RWPE2 (cell line): ENCODE measurements around the gene HDGFL2.

ENCODE experiments used
- ATAC-seq: fragments of 200-7000 bp; cut with Tn5 transposase; 3 replicates; pipeline ENCODE4 v1.9.1; 2021; ENCODE audit warnings: low read depth
- DNase-seq: peaks from one replicate; pipeline ENCODE4 v3.0.0-alpha.2; 2020; ENCODE audit warnings: low spot score
- H3K27ac ChIP-seq: fragments of 450-650 bp; 2 replicates; pipeline ENCODE4 v1.5.1; 2017; ENCODE audit warnings: mild to moderate bottlenecking; ENCODE audit not compliant: poor library complexity, severe bottlenecking
- H3K27me3 ChIP-seq: fragments of 250-450 bp; sonication (Bioruptor Pico); 2 replicates; pipeline ENCODE4 v1.5.1; 2021; ENCODE audit warnings: mild to moderate bottlenecking, moderate library complexity; ENCODE audit not compliant: insufficient read depth, poor library complexity, severe bottlenecking
- H3K36me3 ChIP-seq: fragments of 250-450 bp; sonication (Bioruptor Pico); 2 replicates; pipeline ENCODE4 v1.5.1; 2020; ENCODE audit warnings: low read depth, mild to moderate bottlenecking, moderate library complexity
- H3K4me1 ChIP-seq: fragments of 250-450 bp; sonication (Bioruptor Pico); 2 replicates; pipeline ENCODE4 v1.5.1; 2021; ENCODE audit warnings: mild to moderate bottlenecking, moderate library complexity; ENCODE audit not compliant: insufficient read depth, poor library complexity, severe bottlenecking
- H3K4me3 ChIP-seq: fragments of 250-450 bp; sonication (Bioruptor Pico); 2 replicates; pipeline ENCODE4 v1.5.1; 2021; ENCODE audit warnings: mild to moderate bottlenecking, moderate library complexity; ENCODE audit not compliant: severe bottlenecking
- H3K9me3 ChIP-seq: fragments of 250-450 bp; sonication (Bioruptor Pico); 2 replicates; pipeline ENCODE4 v1.5.1; 2021; ENCODE audit warnings: mild to moderate bottlenecking, moderate library complexity; ENCODE audit not compliant: severe bottlenecking
- CTCF ChIP-seq: fragments of 450-650 bp; IDR thresholded peaks from one replicate; pipeline ENCODE4 v1.5.1; 2017; ENCODE audit warnings: mild to moderate bottlenecking, moderate library complexity; ENCODE audit not compliant: poor library complexity, severe bottlenecking

HDGFL2 gene

GRCh38 chr19:4488496-4488895, 16.4 kb downstream of the HDGFL2 start:
- TF ChIP-seq CTCF: no peak
- H3K36me3 ChIP-seq: peaks cover 37% of the 10 kb centered on the region

DNA sequence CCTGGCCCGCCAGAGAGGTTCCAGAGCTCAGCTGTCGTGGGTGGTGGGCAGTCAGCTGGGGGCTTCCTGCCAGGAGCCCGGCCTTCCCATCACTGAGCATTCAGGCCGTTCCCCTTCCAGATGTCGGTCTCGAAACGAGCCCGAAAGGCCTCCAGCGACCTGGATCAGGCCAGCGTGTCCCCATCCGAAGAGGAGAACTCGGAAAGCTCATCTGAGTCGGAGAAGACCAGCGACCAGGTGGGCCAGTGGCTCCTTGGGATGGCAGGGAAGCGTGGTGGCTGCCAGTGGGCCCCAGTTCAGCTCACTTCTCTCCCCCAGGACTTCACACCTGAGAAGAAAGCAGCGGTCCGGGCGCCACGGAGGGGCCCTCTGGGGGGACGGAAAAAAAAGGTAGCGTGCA, 19.3 kb downstream of the HDGFL2 start:
- TF ChIP-seq CTCF: no peak
- no peaks in the 10 kb centered on the region for H3K27me3 ChIP-seq
- DNase-seq (no peak), ATAC-seq (no peak)
- no peaks in the 10 kb centered on the region for H3K4me1 ChIP-seq
- H3K9me3 ChIP-seq: no peaks in the 10 kb centered on the region
- no peak overlapping the region for H3K4me3 ChIP-seq
- H3K27ac ChIP-seq: no peak overlapping the region
- H3K36me3 ChIP-seq: peaks cover 45% of the 10 kb centered on the region

More at GRCh38 chr19:4488496-4488895, 16.4 kb downstream of the HDGFL2 start:
- DNase-seq (peak; percentile 48), ATAC-seq (no peak)
- Histone ChIP-seq H3K4me3 (no peak overlapping the region), H3K9me3 (no peaks in the 10 kb centered on the region), H3K27me3 (no peaks in the 10 kb centered on the region), H3K4me1 (no peaks in the 10 kb centered on the region), H3K27ac (no peak overlapping the region)

- Histone ChIP-seq H3K4me1 (no peaks in the 10 kb centered on the region), H3K27ac (no peak overlapping the region), H3K4me3 (no peak overlapping the region), H3K9me3 (no peaks in the 10 kb centered on the region), H3K36me3 (peaks cover 49% of the 10 kb centered on the region), H3K27me3 (no peaks in the 10 kb centered on the region)
- DNase-seq (no peak), ATAC-seq (no peak)
- TF ChIP-seq CTCF: no peak
Observed at GRCh38 chr19:4492337-4493103, 20.4 kb downstream of the HDGFL2 start.

GRCh38 chr19:4493104-4493928, 21.2 kb downstream of the HDGFL2 start:
- no peak overlapping the region for H3K27ac ChIP-seq
- H3K36me3 ChIP-seq: peaks cover 54% of the 10 kb centered on the region
- no peak overlapping the region for H3K4me3 ChIP-seq
- no peaks in the 10 kb centered on the region for H3K4me1 ChIP-seq
- DNase-seq (peak; percentile 45), ATAC-seq (no peak)
- H3K9me3 ChIP-seq: no peaks in the 10 kb centered on the region
- no peaks in the 10 kb centered on the region for H3K27me3 ChIP-seq
- TF ChIP-seq CTCF: no peak
